ENCODE measurements around the gene JMJD4.

JMJD4 gene

DNA sequence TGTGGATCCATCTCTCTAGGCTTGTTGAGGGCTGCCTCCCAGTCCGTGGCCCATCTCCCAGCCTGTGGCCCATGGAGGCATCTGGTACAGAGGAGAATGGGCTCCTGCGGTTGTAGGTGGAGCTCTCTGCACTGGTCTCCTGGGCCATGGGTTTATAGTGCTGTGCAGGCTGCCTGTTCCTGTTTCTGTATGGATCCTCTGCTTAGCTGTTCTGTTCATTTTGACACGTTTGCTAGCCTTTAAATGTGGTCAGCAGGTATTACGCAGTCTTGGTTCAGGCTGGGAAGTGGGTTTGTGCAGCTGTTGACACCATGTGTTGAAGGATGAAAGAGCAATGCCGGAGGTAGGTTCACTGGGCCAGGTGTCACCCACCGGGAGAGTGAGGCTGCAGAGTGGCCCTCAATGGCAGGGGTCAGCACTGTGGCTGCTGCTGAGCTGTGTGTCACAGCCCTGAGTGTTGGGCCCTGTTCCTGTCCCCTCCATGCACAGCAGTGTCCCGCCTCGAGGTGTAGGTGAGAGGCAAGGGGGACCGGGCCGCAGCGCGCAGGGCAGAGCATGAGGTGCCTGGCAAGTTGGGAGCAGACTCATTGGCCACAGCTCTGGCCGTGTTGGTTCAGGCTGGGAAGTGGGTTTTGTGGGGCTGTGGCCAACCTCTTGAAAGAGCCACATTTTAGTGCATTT lies 39.1 kb upstream of the JMJD4 start:
- no peak overlapping the region for H3K4me3 ChIP-seq (ENCODE audit: low read depth, low read length)
- no peak for DNase-seq (ENCODE audit: low read depth)
- TF ChIP-seq, protein P1, sequence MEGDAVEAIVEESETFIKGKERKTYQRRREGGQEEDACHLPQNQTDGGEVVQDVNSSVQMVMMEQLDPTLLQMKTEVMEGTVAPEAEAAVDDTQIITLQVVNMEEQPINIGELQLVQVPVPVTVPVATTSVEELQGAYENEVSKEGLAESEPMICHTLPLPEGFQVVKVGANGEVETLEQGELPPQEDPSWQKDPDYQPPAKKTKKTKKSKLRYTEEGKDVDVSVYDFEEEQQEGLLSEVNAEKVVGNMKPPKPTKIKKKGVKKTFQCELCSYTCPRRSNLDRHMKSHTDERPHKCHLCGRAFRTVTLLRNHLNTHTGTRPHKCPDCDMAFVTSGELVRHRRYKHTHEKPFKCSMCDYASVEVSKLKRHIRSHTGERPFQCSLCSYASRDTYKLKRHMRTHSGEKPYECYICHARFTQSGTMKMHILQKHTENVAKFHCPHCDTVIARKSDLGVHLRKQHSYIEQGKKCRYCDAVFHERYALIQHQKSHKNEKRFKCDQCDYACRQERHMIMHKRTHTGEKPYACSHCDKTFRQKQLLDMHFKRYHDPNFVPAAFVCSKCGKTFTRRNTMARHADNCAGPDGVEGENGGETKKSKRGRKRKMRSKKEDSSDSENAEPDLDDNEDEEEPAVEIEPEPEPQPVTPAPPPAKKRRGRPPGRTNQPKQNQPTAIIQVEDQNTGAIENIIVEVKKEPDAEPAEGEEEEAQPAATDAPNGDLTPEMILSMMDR (IDR thresholded peaks at IDR 0.05; ENCODE audit: control insufficient read depth, extremely low read depth, insufficient read depth) = no peak

DNA sequence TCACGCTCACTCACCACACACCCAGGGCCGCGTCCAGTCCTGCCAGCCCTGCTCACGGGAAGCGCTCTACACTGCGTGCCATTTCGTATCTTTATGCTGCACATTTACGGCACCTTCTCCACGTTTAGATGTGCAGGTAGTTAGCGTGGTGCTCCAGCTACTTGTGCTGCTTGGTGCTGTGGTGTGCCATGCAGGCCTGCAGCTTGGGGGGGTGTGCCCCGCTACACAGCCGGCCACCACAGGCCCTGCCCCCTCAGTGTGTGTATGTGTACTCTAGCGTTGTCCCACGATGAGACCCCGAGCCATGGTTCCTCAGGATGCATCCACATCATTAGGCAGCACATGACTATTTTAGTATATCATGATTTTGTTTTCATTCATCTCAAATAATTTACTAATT lies 38.5 kb upstream of the JMJD4 start:
- TF ChIP-seq, protein P1 (IDR thresholded peaks at IDR 0.05; ENCODE audit: control insufficient read depth, extremely low read depth, insufficient read depth) = no peak
- H3K4me3 ChIP-seq (ENCODE audit: low read depth, low read length) = no peak overlapping the region
- no peak for DNase-seq (ENCODE audit: low read depth)

DNA sequence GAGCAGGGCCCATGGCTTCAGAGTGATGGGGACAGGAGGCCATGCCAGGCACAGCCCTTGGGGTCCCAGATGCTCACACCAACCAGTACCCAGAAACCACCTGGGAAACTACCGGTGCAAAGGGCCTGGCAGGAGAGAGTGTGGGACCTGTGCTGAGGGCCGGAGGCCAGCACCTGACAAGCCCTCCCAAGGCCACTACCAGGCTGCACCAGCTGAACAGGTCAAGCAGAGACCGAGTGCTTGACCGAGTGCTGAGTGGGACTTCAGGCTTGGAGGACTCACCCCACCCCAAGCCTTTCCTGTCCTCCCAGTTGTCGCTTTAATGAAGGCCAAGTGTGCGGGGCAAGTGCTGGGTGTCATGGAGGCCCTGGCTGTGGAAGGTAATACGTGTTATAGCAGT lies 36.7 kb upstream of the JMJD4 start:
- no peak overlapping the region for H3K4me3 ChIP-seq (ENCODE audit: low read depth, low read length)
- TF ChIP-seq, protein P1 (IDR thresholded peaks at IDR 0.05; ENCODE audit: control insufficient read depth, extremely low read depth, insufficient read depth) = no peak
- DNase-seq (ENCODE audit: low read depth) = no peak

DNA sequence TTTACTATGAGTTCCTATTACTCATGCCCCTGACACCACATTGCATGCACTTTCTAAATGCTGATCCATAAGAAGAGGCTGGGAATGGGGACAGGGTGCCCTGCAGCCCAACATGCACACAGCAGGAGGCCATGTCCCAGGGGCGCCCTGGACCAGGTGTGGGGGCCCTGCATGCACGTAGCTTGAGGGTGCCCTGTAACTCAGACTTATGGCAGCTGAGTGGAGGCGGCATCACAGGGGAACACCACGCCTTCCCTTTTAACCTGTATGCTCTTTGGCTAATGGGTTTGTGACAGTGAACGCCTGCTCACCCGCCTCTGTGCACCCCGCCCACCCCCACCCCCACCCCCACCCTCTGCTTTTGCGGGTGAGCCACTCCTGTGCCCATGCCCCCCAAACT lies 36.2 kb upstream of the JMJD4 start:
- no peak for DNase-seq (ENCODE audit: low read depth)
- TF ChIP-seq, protein P1 (IDR thresholded peaks at IDR 0.05; ENCODE audit: control insufficient read depth, extremely low read depth, insufficient read depth) = no peak

DNA sequence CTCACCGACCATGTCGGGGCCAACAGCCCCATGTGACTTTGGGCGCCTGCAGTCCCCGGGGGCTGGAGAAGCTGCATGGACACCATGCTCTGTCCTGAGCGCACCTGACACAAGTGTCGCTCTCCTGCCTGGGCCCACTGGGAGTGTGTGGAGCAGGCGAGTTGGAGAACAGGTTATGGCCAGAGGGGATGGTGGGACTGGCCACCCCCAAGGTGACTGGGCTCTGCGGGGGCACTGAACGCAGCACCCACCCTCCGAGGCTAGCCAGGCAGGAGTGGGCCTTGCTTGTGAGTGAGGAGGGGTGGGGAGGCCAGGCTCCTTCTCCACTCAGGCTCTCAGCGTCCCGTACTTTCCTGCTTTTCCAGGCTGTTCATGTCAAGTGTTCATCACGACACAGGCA lies 35.7 kb upstream of the JMJD4 start:
- H3K4me3 ChIP-seq (ENCODE audit: low read depth, low read length) = no peak overlapping the region
- no peak for DNase-seq (ENCODE audit: low read depth)
- TF ChIP-seq, protein P1 (IDR thresholded peaks at IDR 0.05; ENCODE audit: control insufficient read depth, extremely low read depth, insufficient read depth) = no peak

More for the DNA sequence above, 36.2 kb upstream of the JMJD4 start:
- no peak overlapping the region for H3K4me3 ChIP-seq (ENCODE audit: low read depth, low read length)

DNA sequence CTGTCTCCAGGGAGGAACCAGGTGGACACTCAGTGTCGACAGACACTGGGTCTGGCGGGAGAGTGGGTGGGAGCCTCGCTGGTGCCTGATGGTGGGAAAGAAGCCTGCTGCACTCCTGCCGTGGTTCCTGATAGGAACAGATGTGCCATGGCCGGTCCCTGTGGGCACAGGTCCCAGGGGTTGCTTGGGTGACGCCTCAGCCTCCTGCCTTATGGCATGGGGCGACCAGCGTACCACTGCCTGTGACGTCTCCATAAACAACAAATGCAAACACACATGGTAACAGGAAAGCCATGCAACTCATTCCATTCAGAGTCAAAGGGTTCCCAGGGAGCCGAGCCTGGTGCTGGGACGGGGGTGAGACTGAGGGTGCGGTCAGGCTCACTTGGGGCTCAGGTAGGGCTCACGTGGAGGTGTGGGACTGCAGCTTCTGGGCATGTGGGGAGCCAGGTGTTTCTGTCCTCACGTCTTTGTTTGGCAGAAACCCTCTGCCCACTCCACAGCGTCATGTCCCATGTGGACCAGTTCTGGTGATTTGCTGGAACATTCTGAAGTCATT lies 34.9 kb upstream of the JMJD4 start:
- TF ChIP-seq, protein P1 (IDR thresholded peaks at IDR 0.05; ENCODE audit: control insufficient read depth, extremely low read depth, insufficient read depth) = no peak
- no peak overlapping the region for H3K4me3 ChIP-seq (ENCODE audit: low read depth, low read length)
- no peak for DNase-seq (ENCODE audit: low read depth)

Measured in LNCaP clone FGC (cell line).